HepG2 (cell line): ENCODE results near the gene MICAL3. TPM values are rescaled to one million over a fixed set of nuclear protein-coding genes. Genes with fewer than 3 reads are reported as not detected.

ENCODE experiments used
- ATF7-NPFF ChIP-seq: sonication (generic); formaldehyde crosslinking; IDR thresholded peaks from 2 replicates; pipeline ENCODE4 v1.8.1; 2023; ENCODE audit warnings: mild to moderate bottlenecking, low read depth, missing genetic modification reagents, moderate library complexity
- BATF2 ChIP-seq: sonication (generic); formaldehyde crosslinking; IDR thresholded peaks from 2 replicates; pipeline ENCODE4 v1.8.0; 2022; ENCODE audit warnings: mild to moderate bottlenecking, missing genetic modification reagents, moderate library complexity
- FOXP4 ChIP-seq: sonication (generic); formaldehyde crosslinking; IDR thresholded peaks from 2 replicates; pipeline ENCODE4 v1.4.0; 2020; ENCODE audit warnings: missing genetic modification reagents
- GABPA ChIP-seq, 2 experiments: IDR thresholded peaks; 2 replicates each; pipeline ENCODE4 v1.6.1; 2011 to 2016; ENCODE audit warnings: low read depth in 2 of 2, low read length in 1 of 2, missing biosample characterization in 1 of 2, missing genetic modification characterization in 1 of 2
- HES4 ChIP-seq: sonication (generic); formaldehyde crosslinking; IDR thresholded peaks from 2 replicates; pipeline ENCODE4 v1.9.0; 2021; ENCODE audit warnings: mild to moderate bottlenecking, missing genetic modification reagents, borderline replicate concordance
- MAFF ChIP-seq: IDR thresholded peaks from 2 replicates; pipeline ENCODE4 v1.6.1; 2011; ENCODE audit warnings: low read depth, low read length, improper control_type of control experiment
- MAZ ChIP-seq, 2 experiments: sonication (generic) in 1 of 2; formaldehyde crosslinking in 1 of 2; IDR thresholded peaks; 2 replicates each; pipeline versions ENCODE4 v1.5.0 to v1.6.1; 2012 to 2020; ENCODE audit warnings: low read depth in 2 of 2, mild to moderate bottlenecking in 2 of 2, borderline replicate concordance in 1 of 2, improper control_type of control experiment in 1 of 2, low read length in 1 of 2, missing genetic modification reagents in 1 of 2, moderate library complexity in 1 of 2
- MZF1 ChIP-seq: sonication (generic); formaldehyde crosslinking; IDR thresholded peaks from 2 replicates; pipeline ENCODE4 v1.8.1; 2023; ENCODE audit warnings: mild to moderate bottlenecking, missing genetic modification reagents, borderline replicate concordance
- RARA ChIP-seq: IDR thresholded peaks from 2 replicates; pipeline ENCODE4 v1.6.1; 2016; ENCODE audit warnings: missing genetic modification reagents, missing compliant biosample characterization
- SMARCE1 ChIP-seq: fragments of 450-650 bp; IDR thresholded peaks from 2 replicates; pipeline ENCODE4 v1.6.1; 2017; ENCODE audit warnings: borderline replicate concordance
- TGIF2 ChIP-seq: IDR thresholded peaks from 2 replicates; pipeline ENCODE4 v1.6.1; 2016; ENCODE audit warnings: control low read depth, missing compliant biosample characterization
- THAP8 ChIP-seq: sonication (generic); formaldehyde crosslinking; IDR thresholded peaks from 2 replicates; pipeline ENCODE4 v1.5.1; 2020; ENCODE audit warnings: missing genetic modification reagents, mild to moderate bottlenecking, borderline replicate concordance
- XRCC5 ChIP-seq: fragments of 200-400 bp; formaldehyde crosslinking; optimal IDR thresholded peaks from 2 replicates; pipeline ENCODE3; 2017; ENCODE audit warnings: mild to moderate bottlenecking, low read length
- YEATS2 ChIP-seq: sonication (generic); formaldehyde crosslinking; IDR thresholded peaks from 2 replicates; pipeline ENCODE4 v1.4.0; 2020; ENCODE audit warnings: missing genetic modification reagents, borderline replicate concordance
- ZBTB33 ChIP-seq: sonication (generic); formaldehyde crosslinking; IDR thresholded peaks from 2 replicates; pipeline ENCODE4 v1.4.0; 2020; ENCODE audit warnings: missing genetic modification reagents
- ZNF232 ChIP-seq: sonication (generic); formaldehyde crosslinking; IDR thresholded peaks from 2 replicates; pipeline ENCODE4 v1.4.0; 2020; ENCODE audit warnings: missing genetic modification reagents, borderline replicate concordance
- ZNF234 ChIP-seq: sonication (generic); formaldehyde crosslinking; conservative IDR thresholded peaks from 2 replicates; pipeline ENCODE4 v1.5.1; 2020; ENCODE audit warnings: mild to moderate bottlenecking, missing genetic modification reagents
- ZNF660 ChIP-seq: sonication (generic); formaldehyde crosslinking; IDR thresholded peaks from 2 replicates; pipeline ENCODE4 v1.5.1; 2020; ENCODE audit warnings: mild to moderate bottlenecking, low read depth, missing genetic modification reagents, borderline replicate concordance
- ZNF780A ChIP-seq: sonication (generic); formaldehyde crosslinking; IDR thresholded peaks from 2 replicates; pipeline ENCODE4 v1.8.0; 2022; ENCODE audit warnings: mild to moderate bottlenecking, missing genetic modification reagents, moderate library complexity
- ZNF790 ChIP-seq: sonication (generic); formaldehyde crosslinking; IDR thresholded peaks from 2 replicates; pipeline ENCODE4 v1.8.0; 2022; ENCODE audit warnings: missing genetic modification reagents, mild to moderate bottlenecking, borderline replicate concordance
- ZSCAN9 ChIP-seq: IDR thresholded peaks from 2 replicates; pipeline ENCODE4 v1.6.1; 2016; ENCODE audit warnings: borderline replicate concordance
- polyA plus RNA-seq, 8 experiments: library from polyadenylated mRNA; depleted of rRNA in 3 of 8; stranded (reverse) in 7 of 8; unstranded in 1 of 8; fragments of >200 nt; fragmentation: Illumina TruSeq in 4 of 8; extraction: Trizol in 4 of 8; gene quantifications; 2 replicates each; pipeline versions ENCODE4 v1.2.1 to v1.2.3, GENCODE V29; 2011 to 2016; ENCODE audit warnings: low read depth in 4 of 8, missing spikeins in 1 of 8, mixed read lengths in 1 of 8; ENCODE audit not compliant: insufficient read depth in 1 of 8
- total RNA-seq, 5 experiments: library from RNA; depleted of rRNA; stranded (reverse); fragments of >200 nt; fragmentation: Illumina TruSeq; extraction: Trizol; gene quantifications; 2 replicates each; pipeline ENCODE4 v1.2.3, GENCODE V29; 2016; ENCODE audit warnings: low read depth in 1 of 5

MICAL3 gene
- total and polyA plus RNA-seq, 2 of the 13 experiments (the other 11 are each of a cell fraction or from before 2014, with no cell fraction given) = 5.3 to 12.5 TPM

- TF ChIP-seq SMARCE1 (no peak), ZNF790 (no peak), RARA (CRISPR knock-in tag) (peak; percentile 11; the same call in 1 of the 2 replicates), YEATS2 (CRISPR knock-in tag) (no peak), ZSCAN9 (CRISPR knock-in tag) (no peak), MAFF (no peak), THAP8 (CRISPR knock-in tag) (no peak), HES4 (CRISPR knock-in tag) (no peak), ATF7-NPFF (CRISPR knock-in tag) (no peak), BATF2 (CRISPR knock-in tag) (no peak), ZBTB33 (no peak; the same call in 1 of the 2 replicates), FOXP4 (peak; percentile 66), MAZ (IDR thresholded peaks at IDR 0.05; ENCODE audit: borderline replicate concordance, low read depth, low read length) (no peak; the same call in 1 of the 2 replicates), MAZ (CRISPR knock-in tag; IDR thresholded peaks at IDR 0.05; ENCODE audit: low read depth) (0 out of 2 replicates have a peak, but pooled peaks have one; percentile 29), TGIF2 (CRISPR knock-in tag) (no peak), XRCC5 (no peak), GABPA (IDR thresholded peaks at IDR 0.05; ENCODE audit: low read depth, low read length) (no peak), GABPA (CRISPR knock-in tag; IDR thresholded peaks at IDR 0.05; ENCODE audit: low read depth) (peak; percentile 52; the same call in 1 of the 2 replicates), ZNF234 (CRISPR knock-in tag) (no peak), MZF1 (CRISPR knock-in tag) (no peak), ZNF780A (CRISPR knock-in tag) (no peak), ZNF660 (CRISPR knock-in tag) (no peak), ZNF232 (CRISPR knock-in tag) (no peak)
Measured at GRCh38 chr22:17930455-17931313, 93.7 kb downstream of the MICAL3 start (continued).
